Fibroblast of skin of abdomen (primary cell): ENCODE data around the gene CFAP77.

ENCODE experiments used
- DNase-seq: peaks from one replicate; pipeline ENCODE4 v3.0.0-alpha.2; 2013

The CFAP77 gene

DNA sequence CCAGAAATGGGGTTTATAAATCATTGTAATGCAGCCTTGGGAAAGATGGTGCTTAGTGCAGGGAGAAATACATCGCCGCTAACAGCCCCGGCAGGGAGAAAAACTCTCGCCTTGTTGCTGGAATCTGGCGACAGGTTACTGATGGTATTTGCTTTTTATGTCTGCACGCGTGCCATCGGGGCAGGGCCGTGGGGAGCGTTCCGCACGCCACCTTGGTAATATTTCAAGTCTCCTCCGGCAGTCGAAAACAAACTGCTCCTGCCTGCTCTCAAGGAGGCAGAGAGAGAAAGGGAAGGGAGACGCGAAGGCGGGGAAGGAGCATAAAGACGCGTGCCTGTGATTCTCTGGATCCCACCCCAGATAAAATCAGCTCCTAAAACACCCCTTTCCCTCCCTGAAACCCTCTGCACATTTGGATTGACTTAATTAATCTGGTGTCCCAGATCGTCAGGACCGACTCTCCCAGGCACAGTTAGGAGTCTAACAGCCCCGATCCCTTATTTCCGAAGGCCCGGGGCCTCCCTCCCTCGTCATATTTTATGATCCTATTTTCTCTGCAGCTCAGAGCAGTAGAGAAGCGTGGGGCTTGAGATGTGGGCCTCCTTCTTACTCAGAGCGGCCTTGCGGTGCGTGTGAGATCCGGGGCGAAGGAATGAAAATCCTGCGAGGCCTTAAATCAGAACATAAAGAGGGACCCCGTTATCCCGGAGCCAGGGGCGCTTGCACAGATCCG, 47.7 kb downstream of the CFAP77 start:
- DNase-seq, result no peak

GRCh38 chr9:132458432-132458831, 48.4 kb downstream of the CFAP77 start:
- no peak for DNase-seq

DNA sequence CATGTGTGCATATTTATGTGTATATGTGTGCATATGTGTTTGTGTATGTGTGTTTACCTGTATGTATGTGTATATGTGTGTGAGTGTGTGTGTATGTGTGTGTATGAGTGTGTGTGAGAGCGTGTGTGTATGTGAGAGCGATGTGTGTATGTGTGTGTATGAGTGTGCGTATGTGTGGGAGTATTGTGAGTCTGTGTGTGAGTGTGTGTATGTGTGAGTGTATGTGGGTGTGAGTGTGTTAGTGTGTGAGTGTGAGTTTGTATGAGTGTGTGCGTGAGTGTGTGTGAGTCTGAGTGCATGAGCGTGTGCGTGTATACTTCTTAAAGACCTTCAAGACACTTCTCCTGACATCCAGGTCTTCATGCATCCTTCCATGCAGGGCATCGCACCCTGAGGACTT, 49.6 kb downstream of the CFAP77 start:
- DNase-seq, result no peak

GRCh38 chr9:132460240-132460639, 50.2 kb downstream of the CFAP77 start:
- no peak for DNase-seq

DNA sequence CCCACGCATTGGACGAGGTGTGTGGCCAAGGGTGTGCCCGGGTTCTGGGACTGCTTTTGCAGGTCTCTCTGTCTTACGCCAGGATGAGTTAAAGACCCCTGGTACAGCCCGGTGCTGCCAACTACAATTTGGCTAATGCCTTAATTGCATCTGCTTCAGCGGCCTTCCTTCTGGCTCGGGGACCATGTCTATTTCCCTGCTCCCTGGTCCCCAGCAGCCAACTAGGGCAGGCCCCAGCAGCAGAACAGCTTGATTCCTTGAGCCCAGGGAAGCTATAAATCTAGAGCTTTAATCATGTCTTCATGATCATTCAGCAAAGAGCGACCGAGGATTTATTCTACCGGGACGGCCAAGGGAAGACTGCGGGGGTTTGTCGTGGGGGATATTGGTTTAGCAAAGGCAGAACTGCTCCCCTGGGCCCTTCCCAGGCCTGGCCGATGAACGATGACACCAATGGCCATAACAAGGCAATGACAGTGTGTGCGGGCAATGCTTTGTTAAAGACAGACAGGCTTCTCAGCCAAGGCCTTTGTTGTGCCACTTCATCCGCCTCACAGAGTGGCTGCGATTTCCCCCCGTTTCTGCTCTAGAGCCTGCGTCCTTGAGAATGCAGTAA, 51.4 kb downstream of the CFAP77 start:
- no peak for DNase-seq

GRCh38 chr9:132461971-132462370, 52.0 kb downstream of the CFAP77 start:
- DNase-seq, result no peak

GRCh38 chr9:132464547-132464946, 54.5 kb downstream of the CFAP77 start:
- no peak for DNase-seq

DNA sequence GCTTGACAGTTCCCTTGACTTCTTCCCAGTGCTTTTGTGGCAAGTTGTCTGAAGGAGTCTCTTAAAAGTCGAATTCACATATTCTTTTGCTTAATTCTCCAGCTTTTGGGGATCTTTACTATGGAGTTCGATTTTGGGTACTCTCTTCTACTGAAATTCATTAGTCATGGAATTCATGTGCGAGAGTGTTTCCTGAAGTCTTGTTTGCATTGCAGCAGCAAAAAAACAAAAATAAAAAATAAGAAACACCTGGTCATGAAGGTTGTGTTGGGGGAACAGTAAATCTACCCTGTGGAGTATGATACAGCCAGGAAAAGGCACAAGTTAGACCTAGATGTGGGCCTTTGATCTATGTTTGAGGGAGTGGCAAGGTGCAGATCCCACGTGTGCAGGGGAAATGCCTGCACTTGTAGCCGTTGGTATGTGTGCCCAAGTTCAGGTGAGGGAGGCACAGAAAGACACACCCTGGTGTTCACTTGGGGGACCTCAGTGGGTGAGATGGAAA, 55.2 kb downstream of the CFAP77 start:
- no peak for DNase-seq

DNA sequence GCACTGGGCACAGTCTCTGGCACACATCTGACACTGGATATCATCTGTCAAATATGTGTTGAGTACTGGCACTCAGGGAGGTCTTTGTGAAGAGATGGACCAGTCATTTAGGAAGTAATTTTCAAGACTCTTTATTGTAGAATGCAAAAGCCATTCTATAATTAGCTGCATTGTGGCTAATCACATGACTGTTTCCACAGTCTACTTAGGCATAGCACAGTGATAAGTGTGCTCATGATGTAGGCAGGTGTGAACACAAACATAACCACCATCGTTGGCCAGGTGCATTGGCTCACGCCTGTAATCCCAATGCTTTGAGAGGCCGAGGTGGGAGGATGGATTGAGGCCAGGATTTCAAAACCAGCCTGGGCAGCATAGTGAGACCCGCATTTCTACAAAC, 62.2 kb downstream of the CFAP77 start:
- no peak for DNase-seq

DNA sequence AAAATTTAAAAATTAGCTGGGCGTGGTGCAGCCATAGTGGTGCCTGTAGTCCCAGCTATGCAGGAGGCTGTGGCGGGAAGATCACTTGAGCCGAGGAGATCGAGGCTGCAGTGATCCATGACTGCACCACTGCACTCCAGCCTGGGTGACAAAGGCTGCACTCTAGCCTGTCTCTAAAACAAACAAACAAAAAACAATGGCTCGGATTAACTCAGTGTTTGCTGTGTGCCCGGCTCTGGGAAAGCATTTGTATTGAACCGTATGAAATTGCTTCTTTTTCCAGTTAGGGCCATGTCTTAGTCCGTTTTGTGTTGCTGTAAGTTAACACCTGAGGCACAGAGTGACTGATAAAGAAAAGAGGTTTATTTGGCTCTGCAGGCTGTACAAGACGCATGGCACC, 62.6 kb downstream of the CFAP77 start:
- no peak for DNase-seq

DNA sequence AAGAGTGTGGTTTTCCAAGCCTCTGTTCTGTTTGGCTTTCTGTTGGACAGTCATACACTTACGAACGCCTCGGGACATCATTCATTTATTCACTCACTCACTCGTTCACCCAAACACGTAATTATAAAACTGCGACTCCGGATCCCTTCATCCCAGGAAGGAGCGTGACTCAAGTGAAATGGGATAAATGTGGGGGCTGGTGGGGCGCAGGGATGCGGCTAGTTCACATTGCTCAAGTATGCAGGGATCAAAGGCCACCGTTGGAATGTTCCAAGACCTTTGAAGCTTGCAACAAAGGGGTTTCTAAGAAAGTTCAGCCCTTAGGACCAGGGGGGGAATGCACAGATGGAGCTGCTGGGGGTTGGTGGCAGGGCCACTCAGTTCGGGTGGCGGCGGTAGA, 64.2 kb downstream of the CFAP77 start:
- no peak for DNase-seq

GRCh38 chr9:132478353-132479050, 68.5 kb downstream of the CFAP77 start:
- no peak for DNase-seq

DNA sequence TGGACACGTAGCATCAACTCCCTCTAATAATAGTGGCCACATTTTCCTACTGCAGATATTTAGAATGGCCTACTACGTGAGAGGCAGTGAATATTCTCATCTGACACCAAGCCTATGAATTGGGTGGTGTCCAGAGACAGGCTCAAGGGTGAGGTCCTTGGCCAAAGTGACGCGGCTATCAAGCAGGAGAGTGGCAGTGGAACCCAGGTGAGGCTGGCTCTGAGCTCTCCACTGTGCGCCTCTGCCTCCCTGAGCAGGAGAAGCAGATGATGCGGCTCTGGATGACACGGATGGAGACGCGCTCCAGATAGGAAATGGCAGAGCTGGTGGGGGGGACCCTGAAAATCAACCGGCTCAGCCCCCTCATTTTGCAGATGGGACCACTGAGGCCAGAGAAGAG, 69.7 kb downstream of the CFAP77 start:
- no peak for DNase-seq

GRCh38 chr9:132481053-132481849, 71.2 kb downstream of the CFAP77 start:
- DNase-seq, result no peak

GRCh38 chr9:132482196-132482813, 72.3 kb downstream of the CFAP77 start:
- DNase-seq, result no peak

DNA sequence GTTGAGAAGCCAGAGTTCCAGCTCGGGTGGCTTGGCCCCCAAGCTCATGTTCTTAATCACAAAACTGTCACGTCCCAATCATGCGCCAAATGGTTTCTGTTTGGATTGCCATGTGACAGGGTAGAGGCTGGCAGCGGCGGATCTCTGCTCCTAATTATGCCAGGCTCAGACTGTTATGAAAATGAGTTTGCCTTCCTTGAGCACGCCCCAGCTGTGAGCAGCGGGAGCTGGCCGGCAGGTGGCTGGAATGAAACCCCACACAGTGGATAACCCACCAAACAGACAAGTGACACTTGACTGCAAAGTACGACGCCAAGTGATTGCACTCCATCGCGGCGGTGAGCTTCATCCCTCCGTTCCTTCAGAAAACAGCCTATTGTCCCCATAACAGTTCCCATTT, 75.4 kb downstream of the CFAP77 start:
- DNase-seq, result no peak

DNA sequence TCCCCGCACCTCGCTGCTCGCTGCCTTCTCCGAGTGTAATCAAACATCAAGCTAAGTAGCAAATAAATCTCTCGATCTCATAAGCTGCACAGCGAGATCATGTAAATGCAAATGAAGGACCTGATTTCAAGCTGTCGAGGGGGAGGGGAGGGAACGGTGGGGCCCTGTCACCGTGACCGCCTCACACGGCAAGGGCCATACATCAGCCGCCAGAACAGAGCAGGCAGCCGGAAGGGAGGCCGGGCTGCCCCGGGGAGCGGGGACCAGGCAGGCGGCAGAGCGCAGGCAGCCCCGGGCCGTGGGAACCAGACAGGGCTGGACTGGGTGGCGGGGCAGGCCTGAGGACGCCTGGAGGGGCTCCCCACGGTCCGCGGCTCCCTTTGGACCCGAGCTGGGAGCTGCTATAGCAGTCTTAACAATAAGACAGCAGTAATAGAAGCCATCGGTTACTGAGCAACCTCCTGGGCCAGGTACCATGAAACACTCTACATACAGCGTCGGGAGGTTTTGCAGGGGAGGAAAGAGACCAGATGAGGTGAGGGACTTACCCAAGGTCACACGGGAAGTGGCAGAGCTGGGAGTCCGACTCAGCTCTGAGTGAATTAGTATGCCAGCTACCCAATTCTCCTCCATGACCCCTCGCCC, 76.8 kb downstream of the CFAP77 start:
- no peak for DNase-seq

DNA sequence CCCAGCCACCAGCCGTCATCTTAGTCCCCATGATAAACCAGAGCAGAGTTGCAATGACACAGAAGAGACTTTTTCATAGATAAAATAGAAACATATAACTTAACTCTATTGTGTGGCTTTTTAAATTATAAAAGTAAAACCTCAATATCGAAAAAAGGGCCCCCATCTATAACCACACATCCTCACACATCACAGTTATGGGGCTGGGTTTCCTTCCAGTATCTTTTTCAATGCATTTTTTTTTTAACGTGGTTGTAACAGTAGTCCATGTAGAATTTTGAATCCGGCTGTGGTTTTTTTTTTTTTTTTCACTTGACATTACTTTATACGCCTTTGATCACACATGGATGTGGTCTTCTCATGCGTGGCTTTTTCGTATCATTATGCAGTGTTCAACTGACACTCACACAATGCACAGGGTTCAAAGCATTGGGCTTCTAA, 77.4 kb downstream of the CFAP77 start:
- DNase-seq, result no peak

GRCh38 chr9:132487980-132488535, 78.0 kb downstream of the CFAP77 start:
- no peak for DNase-seq

GRCh38 chr9:132488626-132489025, 78.6 kb downstream of the CFAP77 start:
- no peak for DNase-seq

- DNase-seq, result no peak
Observed at GRCh38 chr9:132489536-132489935, 79.5 kb downstream of the CFAP77 start.

- DNase-seq, result no peak
Observed at GRCh38 chr9:132494857-132495256, 84.8 kb downstream of the CFAP77 start.
